ENCODE measurements around the gene SMIM12.

Gene SMIM12

GRCh38 chr1:34905098-34905459, 45.5 kb upstream of the SMIM12 start:
- no peak overlapping the region for H3K4me3 ChIP-seq (ENCODE audit: low read depth in 1 of 2, low read length in 1 of 2)
- no peak overlapping the region for H3K27ac ChIP-seq
- no peaks in the 10 kb centered on the region for H3K4me1 ChIP-seq (ENCODE audit: control insufficient read depth in 1 of 2, insufficient read depth in 1 of 2, low read depth in 1 of 2, low read length in 1 of 2)
- TF ChIP-seq CTCF (IDR thresholded peaks at IDR 0.05), result no peak
- H3K9me3 ChIP-seq, result no peaks in the 10 kb centered on the region
- H3K36me3 ChIP-seq, result no peaks in the 10 kb centered on the region
- H3K27me3 ChIP-seq, result peaks cover 26% of the 10 kb centered on the region

- Histone ChIP-seq H3K36me3 (no peaks in the 10 kb centered on the region), H3K9me3 (no peaks in the 10 kb centered on the region), H3K27ac (no peak overlapping the region), H3K4me1 (ENCODE audit: control insufficient read depth in 1 of 2, insufficient read depth in 1 of 2, low read depth in 1 of 2, low read length in 1 of 2) (no peaks in the 10 kb centered on the region), H3K27me3 (peaks cover 26% of the 10 kb centered on the region), H3K4me3 (ENCODE audit: low read depth in 1 of 2, low read length in 1 of 2) (no peak overlapping the region)
- TF ChIP-seq CTCF (IDR thresholded peaks at IDR 0.05), result no peak
These were observed 44.9 kb upstream of the SMIM12 start for GRCh38 chr1:34904236-34905097.

- TF ChIP-seq CTCF (IDR thresholded peaks at IDR 0.05), result no peak
- Histone ChIP-seq H3K4me1 (ENCODE audit: control insufficient read depth in 1 of 2, insufficient read depth in 1 of 2, low read depth in 1 of 2, low read length in 1 of 2) (no peaks in the 10 kb centered on the region), H3K9me3 (no peaks in the 10 kb centered on the region), H3K4me3 (ENCODE audit: low read depth in 1 of 2, low read length in 1 of 2) (no peak overlapping the region), H3K27ac (no peak overlapping the region), H3K27me3 (peaks cover 16% of the 10 kb centered on the region), H3K36me3 (no peaks in the 10 kb centered on the region)
These were observed 42.4 kb upstream of the SMIM12 start for GRCh38 chr1:34901919-34902318.

- Histone ChIP-seq H3K4me3 (ENCODE audit: low read depth in 1 of 2, low read length in 1 of 2) (no peak overlapping the region), H3K4me1 (ENCODE audit: control insufficient read depth in 1 of 2, insufficient read depth in 1 of 2, low read depth in 1 of 2, low read length in 1 of 2) (no peaks in the 10 kb centered on the region), H3K36me3 (no peaks in the 10 kb centered on the region), H3K27me3 (peaks cover 22% of the 10 kb centered on the region), H3K27ac (no peak overlapping the region), H3K9me3 (no peaks in the 10 kb centered on the region)
- no peak for TF ChIP-seq CTCF (IDR thresholded peaks at IDR 0.05)
These were observed 41.4 kb upstream of the SMIM12 start for GRCh38 chr1:34900775-34901502.

GRCh38 chr1:34899906-34900305, 40.4 kb upstream of the SMIM12 start:
- Histone ChIP-seq H3K36me3 (no peaks in the 10 kb centered on the region), H3K27me3 (peaks cover 29% of the 10 kb centered on the region), H3K4me1 (ENCODE audit: control insufficient read depth in 1 of 2, insufficient read depth in 1 of 2, low read depth in 1 of 2, low read length in 1 of 2) (no peaks in the 10 kb centered on the region), H3K9me3 (no peaks in the 10 kb centered on the region), H3K4me3 (ENCODE audit: low read depth in 1 of 2, low read length in 1 of 2) (no peak overlapping the region), H3K27ac (no peak overlapping the region)
- TF ChIP-seq CTCF (IDR thresholded peaks at IDR 0.05), result no peak

Data from neutrophil (primary cell).